GM18519 (cell line): ENCODE data around the gene PPFIBP2.

ENCODE experiments used
- ATAC-seq: cut with Tn5 transposase; IDR thresholded peaks from one replicate; pipeline ENCODE4 v1.9.1; 2021; ENCODE audit warnings: mild to moderate bottlenecking, moderate library complexity; ENCODE audit not compliant: unreplicated experiment, low FRiP score

Gene PPFIBP2

GRCh38 chr11:7523416-7524210, 9.8 kb downstream of the PPFIBP2 start:
- ATAC-seq: no peak

GRCh38 chr11:7524462-7525235, 10.8 kb downstream of the PPFIBP2 start:
- no peak for ATAC-seq

DNA sequence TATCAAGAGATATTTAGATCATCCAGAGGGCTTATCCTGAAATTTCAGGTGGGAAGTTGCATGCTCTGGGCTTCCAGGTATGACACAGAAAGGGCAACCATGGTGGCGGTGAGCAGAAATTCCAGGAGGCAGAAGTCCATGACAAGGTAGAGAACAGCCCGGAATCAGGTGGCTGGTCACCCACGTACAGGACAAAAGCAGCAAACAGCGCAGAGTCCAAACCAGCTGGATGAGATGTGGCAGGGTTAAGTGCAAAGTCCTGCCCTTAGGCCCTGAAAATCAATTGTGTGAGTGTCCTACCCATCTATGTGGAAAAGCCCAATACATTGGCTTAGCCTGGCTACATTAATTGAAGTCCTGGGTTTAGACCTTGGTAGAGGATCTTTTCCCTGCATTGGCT, 11.6 kb downstream of the PPFIBP2 start:
- no peak for ATAC-seq

DNA sequence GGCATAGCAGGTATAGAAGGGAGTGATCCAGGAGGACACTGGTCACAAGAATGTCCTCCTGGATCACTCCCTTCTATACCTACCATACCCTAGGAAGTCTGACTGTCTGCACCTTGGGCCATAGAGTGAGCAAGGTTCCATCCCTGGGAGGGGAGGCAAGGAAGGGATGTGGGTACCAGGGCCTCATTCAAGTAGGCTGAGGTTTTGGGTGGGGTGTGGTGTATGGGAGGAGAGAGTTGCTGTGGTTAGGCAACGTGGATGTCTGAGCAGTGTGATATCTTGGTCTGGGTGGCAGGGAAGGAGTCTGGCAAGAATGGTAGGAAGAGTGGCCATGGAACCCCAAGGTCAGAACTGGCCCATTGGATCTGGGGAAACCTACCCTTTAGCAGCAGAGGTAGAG, 13.2 kb downstream of the PPFIBP2 start:
- no peak for ATAC-seq

DNA sequence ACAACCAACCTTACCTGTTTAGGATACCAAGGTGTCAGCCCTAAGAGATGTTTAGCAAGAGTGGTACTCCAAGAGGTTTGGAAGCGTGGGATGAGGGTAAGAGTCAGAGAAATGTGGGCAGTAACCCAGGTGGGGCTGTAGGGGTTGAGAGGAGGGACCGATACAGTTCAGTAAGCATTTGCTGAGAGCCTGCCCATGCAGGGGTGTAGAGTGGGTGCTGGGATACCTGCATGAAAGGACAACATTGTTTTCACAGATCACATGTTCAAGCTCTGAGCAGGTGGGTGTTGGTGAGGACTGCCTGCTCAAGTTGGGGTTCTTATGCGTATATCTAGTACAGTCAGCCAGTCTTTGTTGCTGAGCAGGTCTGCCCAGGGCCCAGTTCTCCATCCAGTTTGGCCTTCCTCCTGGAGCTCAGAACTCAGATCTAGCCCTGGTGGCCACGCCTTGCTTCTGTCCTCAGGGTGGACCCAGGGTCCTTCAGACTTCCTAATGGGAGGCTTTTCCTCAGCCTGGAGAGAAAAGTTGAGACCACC, 14.8 kb downstream of the PPFIBP2 start:
- no peak for ATAC-seq

DNA sequence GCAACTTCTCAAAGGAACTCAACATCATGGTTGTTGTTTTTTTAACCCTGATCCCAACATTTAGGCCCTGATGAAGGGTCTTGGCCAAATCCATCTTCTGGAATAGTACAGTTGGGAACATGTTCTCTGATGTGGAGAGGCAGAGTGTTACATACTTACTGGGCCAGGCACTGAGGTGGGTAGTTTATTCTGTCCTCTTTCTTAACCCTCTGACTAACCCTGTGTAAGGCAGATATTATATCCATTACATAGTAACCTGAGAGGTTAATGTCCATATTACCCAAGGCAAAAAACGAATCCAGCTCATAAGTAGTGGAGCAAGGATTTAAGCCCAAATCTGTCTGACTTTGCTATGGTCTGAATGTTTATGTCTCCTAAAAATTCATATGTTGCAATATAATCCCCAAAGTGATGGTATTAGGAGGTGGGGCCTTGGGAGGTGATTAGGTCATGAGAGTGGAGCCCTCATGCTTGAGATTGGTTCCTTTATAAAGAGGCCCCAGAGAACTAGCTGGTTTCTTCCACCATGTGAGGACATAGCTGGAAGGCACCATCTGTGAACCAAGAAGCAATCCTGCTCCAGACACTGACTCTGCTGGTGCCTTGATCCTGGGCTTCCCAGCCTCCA, 16.3 kb downstream of the PPFIBP2 start:
- ATAC-seq: no peak

DNA sequence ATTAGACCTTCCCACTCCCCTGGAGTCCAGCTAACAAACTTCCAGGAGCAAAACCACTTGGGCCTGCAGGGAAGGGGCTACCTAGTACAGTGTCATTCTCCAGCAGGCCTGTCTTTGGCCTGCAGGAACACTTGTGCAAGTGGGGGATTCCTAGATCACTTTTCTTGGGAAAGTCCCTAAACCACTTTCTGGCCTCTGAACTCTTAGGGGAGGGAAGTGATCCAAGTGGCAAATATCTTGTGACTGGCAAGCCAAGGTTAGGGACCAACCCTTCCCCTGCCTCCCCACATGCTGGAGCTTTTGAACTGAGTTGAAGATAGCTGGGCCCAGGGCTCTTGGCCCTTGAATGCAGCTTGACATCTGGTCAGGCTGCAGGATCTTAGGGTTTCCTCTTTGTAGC, 17.2 kb downstream of the PPFIBP2 start:
- ATAC-seq: no peak

DNA sequence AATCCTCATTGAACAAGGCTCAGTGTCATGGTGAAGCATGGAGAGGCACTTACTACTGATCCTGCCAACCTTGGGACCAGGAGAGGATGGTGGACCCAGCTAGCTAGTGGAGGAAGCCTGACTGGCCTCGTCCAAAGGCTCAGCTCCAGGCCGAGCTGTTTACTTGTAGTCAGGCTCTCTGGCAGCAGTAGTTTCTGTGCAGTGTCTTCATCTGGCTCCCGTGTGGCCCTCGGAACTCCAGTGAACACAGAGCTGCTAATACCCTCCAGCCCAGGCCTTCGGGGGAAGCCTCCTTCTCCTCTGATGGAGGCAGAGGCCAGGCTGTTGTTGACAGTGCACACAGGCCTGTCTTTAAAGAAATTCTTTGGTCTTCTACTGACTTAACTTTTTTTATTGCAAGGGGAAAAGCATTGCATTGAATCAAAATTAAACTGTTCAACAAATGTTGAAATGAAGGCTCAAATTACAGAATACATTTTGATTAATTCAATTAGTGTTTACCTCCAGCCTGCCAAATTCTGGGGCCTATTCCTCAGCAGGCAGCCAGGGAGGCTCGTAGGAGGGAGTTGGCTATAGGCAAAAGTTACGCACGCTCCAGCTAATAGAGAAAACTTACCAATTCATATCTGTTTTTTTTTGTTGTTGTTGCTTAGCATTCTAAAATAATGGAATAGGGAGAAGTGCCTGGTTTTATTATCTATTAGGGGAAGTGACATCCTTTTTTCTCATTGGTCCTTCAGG, 18.8 kb downstream of the PPFIBP2 start:
- ATAC-seq: no peak

- ATAC-seq: no peak
These were observed 19.6 kb downstream of the PPFIBP2 start for GRCh38 chr11:7533199-7534041.

GRCh38 chr11:7534042-7534378, 20.2 kb downstream of the PPFIBP2 start:
- ATAC-seq: no peak

- ATAC-seq: no peak
These were observed 22.3 kb downstream of the PPFIBP2 start for GRCh38 chr11:7536100-7536499.

GRCh38 chr11:7537265-7537664, 23.5 kb downstream of the PPFIBP2 start:
- ATAC-seq: no peak

GRCh38 chr11:7538031-7538430, 24.2 kb downstream of the PPFIBP2 start:
- ATAC-seq: no peak

GRCh38 chr11:7538466-7539454, 25.0 kb downstream of the PPFIBP2 start:
- no peak for ATAC-seq

- no peak for ATAC-seq
These were observed 27.2 kb downstream of the PPFIBP2 start for GRCh38 chr11:7540830-7541555.

GRCh38 chr11:7543302-7543701, 29.5 kb downstream of the PPFIBP2 start:
- no peak for ATAC-seq

DNA sequence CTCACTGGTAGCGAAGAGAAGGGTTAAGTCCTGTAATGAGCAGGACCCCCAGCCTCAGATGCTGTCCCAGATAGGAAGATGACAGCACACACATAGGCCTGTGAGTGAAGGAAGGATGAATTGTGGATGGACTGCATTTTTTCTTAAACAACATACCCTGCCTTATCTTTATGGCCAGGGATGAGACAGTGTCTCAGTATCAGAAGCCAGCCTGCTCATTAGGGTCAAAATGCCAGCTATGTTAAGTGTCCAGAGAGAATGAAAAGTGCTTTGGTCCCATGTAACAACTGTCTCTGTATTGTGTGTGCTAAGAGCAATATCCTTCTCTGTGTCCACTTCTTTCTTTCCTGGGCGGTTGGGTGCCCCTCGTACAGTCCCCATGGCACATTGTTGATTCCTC, 30.2 kb downstream of the PPFIBP2 start:
- ATAC-seq: no peak

- no peak for ATAC-seq
These were observed 31.8 kb downstream of the PPFIBP2 start for GRCh38 chr11:7545611-7546010.
